Mesenchymal stem cell (in vitro differentiated cells and primary cell): ENCODE measurements around the gene SNX22.

Experiments used
- DNase-seq: peaks from one replicate; pipeline ENCODE4 v3.0.0-alpha.2; 2013
- H2AFZ ChIP-seq: one replicate; pipeline ENCODE4 v1.6.1; 2013; ENCODE audit warnings: low read depth, mild to moderate bottlenecking, control low read depth, inconsistent platforms, low read length, moderate library complexity
- H2AK5ac ChIP-seq: 2 replicates; pipeline ENCODE4 v1.6.1; 2013; ENCODE audit warnings: low read length, moderate library complexity, mild to moderate bottlenecking, inconsistent platforms; ENCODE audit not compliant: severe bottlenecking
- H2BK120ac ChIP-seq: one replicate; pipeline ENCODE4 v1.6.1; 2013; ENCODE audit warnings: low read depth, mild to moderate bottlenecking, inconsistent platforms, low read length, moderate library complexity
- H2BK12ac ChIP-seq, 2 experiments: one replicate each; pipeline ENCODE4 v1.6.1; 2013; ENCODE audit warnings: inconsistent platforms in 2 of 2, low read length in 2 of 2, mild to moderate bottlenecking in 2 of 2, moderate library complexity in 2 of 2, control low read depth in 1 of 2
- H2BK15ac ChIP-seq: one replicate; pipeline ENCODE4 v1.6.1; 2013; ENCODE audit warnings: mild to moderate bottlenecking, low read depth, inconsistent platforms; ENCODE audit not compliant: poor library complexity, severe bottlenecking
- H2BK5ac ChIP-seq: 2 replicates; pipeline ENCODE4 v1.6.1; 2013; ENCODE audit warnings: low read depth, mild to moderate bottlenecking, low read length, control low read depth, inconsistent platforms; ENCODE audit not compliant: poor library complexity, severe bottlenecking
- H3K14ac ChIP-seq, 2 experiments: one replicate each; pipeline ENCODE4 v1.6.1; 2013; ENCODE audit warnings: inconsistent platforms in 2 of 2, low read length in 2 of 2, control low read depth in 1 of 2, mild to moderate bottlenecking in 1 of 2, moderate library complexity in 1 of 2
- H3K18ac ChIP-seq, 2 experiments: one replicate each; pipeline ENCODE4 v1.6.1; 2013; ENCODE audit warnings: inconsistent platforms in 2 of 2, low read length in 2 of 2, control low read depth in 1 of 2, low read depth in 1 of 2, mild to moderate bottlenecking in 1 of 2
- H3K23ac ChIP-seq, 2 experiments: one replicate each; pipeline ENCODE4 v1.6.1; 2013; ENCODE audit warnings: inconsistent platforms in 2 of 2, low read length in 2 of 2, mild to moderate bottlenecking in 2 of 2, moderate library complexity in 2 of 2, control low read depth in 1 of 2
- H3K27ac ChIP-seq: 2 replicates; pipeline ENCODE4 v1.5.1; 2013; ENCODE audit warnings: mild to moderate bottlenecking, moderate library complexity, low read length, control low read depth, inconsistent platforms; ENCODE audit not compliant: poor library complexity, severe bottlenecking
- H3K27me3 ChIP-seq, 2 experiments: 2 replicates each; pipeline versions ENCODE4 v1.6.1 to v1.7.0; 2013; ENCODE audit warnings: low read length in 2 of 2, mild to moderate bottlenecking in 2 of 2, moderate library complexity in 2 of 2, control low read depth in 1 of 2, inconsistent platforms in 1 of 2; ENCODE audit not compliant: control insufficient read depth in 1 of 2, insufficient read depth in 1 of 2
- H3K36me3 ChIP-seq, 2 experiments: 2 replicates each; pipeline versions ENCODE4 v1.6.1 to v1.7.0; 2013; ENCODE audit warnings: low read length in 2 of 2, control low read depth in 1 of 2, inconsistent platforms in 1 of 2, low read depth in 1 of 2, mild to moderate bottlenecking in 1 of 2; ENCODE audit not compliant: insufficient read depth in 2 of 2, control insufficient read depth in 1 of 2
- H3K4ac ChIP-seq, 2 experiments: one replicate each; pipeline ENCODE4 v1.6.1; 2013; ENCODE audit warnings: inconsistent platforms in 2 of 2, low read length in 2 of 2, mild to moderate bottlenecking in 2 of 2, moderate library complexity in 2 of 2, control low read depth in 1 of 2, low read depth in 1 of 2
- H3K4me1 ChIP-seq: 2 replicates; pipeline ENCODE4 v1.6.1; 2013; ENCODE audit warnings: low read depth, low read length, control low read depth; ENCODE audit not compliant: control insufficient read depth, insufficient read depth
- H3K4me2 ChIP-seq: 2 replicates; pipeline ENCODE4 v1.6.1; 2013; ENCODE audit warnings: low read length, mild to moderate bottlenecking, inconsistent platforms; ENCODE audit not compliant: poor library complexity, severe bottlenecking
- H3K4me3 ChIP-seq, 2 experiments: 2 replicates each; pipeline versions ENCODE4 v1.5.1 to v1.7.0; 2013; ENCODE audit warnings: low read length in 2 of 2, mild to moderate bottlenecking in 2 of 2, control low read depth in 1 of 2, low read depth in 1 of 2; ENCODE audit not compliant: insufficient read depth in 1 of 2
- H3K79me1 ChIP-seq: replicated peaks from 2 replicates; pipeline ENCODE4 v1.6.1; 2013; ENCODE audit warnings: mild to moderate bottlenecking, control low read depth, low read length, inconsistent platforms; ENCODE audit not compliant: poor library complexity, severe bottlenecking
- H3K9ac ChIP-seq: 2 replicates; pipeline ENCODE4 v1.7.0; 2013; ENCODE audit warnings: mild to moderate bottlenecking, low read length, moderate library complexity
- H3K9me3 ChIP-seq: 2 replicates; pipeline ENCODE4 v1.7.0; 2013; ENCODE audit warnings: mild to moderate bottlenecking, low read length; ENCODE audit not compliant: control insufficient read depth
- H4K8ac ChIP-seq: one replicate; pipeline ENCODE4 v1.6.1; 2013; ENCODE audit warnings: inconsistent platforms, mild to moderate bottlenecking, low read length, moderate library complexity
- H4K91ac ChIP-seq: one replicate; pipeline ENCODE4 v1.6.1; 2013; ENCODE audit warnings: mild to moderate bottlenecking, low read length, inconsistent platforms
- WGBS: methylation state at CpG from one replicate; pipeline ENCODE4 v1.1.7; 2013; ENCODE audit warnings: mixed read lengths; 5-methylcytosine and 5-hydroxymethylcytosine counted together

SNX22 gene

GRCh38 chr15:64187396-64188191 is 36.1 kb downstream of the SNX22 start:
- Histone ChIP-seq H3K36me3 (peaks cover 11 to 54% of the 10 kb centered on the region in 2 experiments), H3K4me3 (no peak overlapping the region), H3K9me3 (no peaks in the 10 kb centered on the region), H3K27me3 (no peaks in the 10 kb centered on the region), H2AK5ac (no peak overlapping the region), H2BK15ac (no peak overlapping the region), H3K4ac (no peak overlapping the region), H3K4me2 (no peak overlapping the region), H3K9ac (no peak overlapping the region), H3K14ac (no peak overlapping the region), H3K18ac (no peak overlapping the region), H4K8ac (no peak overlapping the region), H3K79me1 (peaks cover 5% of the 10 kb centered on the region), H3K27ac (no peak overlapping the region), H2AFZ (no peak overlapping the region), H2BK120ac (no peak overlapping the region), H3K23ac (no peak overlapping the region), H2BK12ac (no peak overlapping the region), H3K4me1 (no peaks in the 10 kb centered on the region), H4K91ac (no peak overlapping the region), H2BK5ac (no peak overlapping the region)
- WGBS, result 100% methylated on average over 2 of the region's 2 CpGs
- no peak for DNase-seq

GRCh38 chr15:64191971-64192830 is 40.7 kb downstream of the SNX22 start:
- Histone ChIP-seq H3K27me3 (no peaks in the 10 kb centered on the region), H3K18ac (no peak overlapping the region), H2AFZ (no peak overlapping the region), H2BK120ac (no peak overlapping the region), H4K8ac (no peak overlapping the region), H3K36me3 (peaks cover 6 to 57% of the 10 kb centered on the region in 2 experiments), H3K4me1 (no peaks in the 10 kb centered on the region), H3K4ac (no peak overlapping the region), H3K9me3 (no peaks in the 10 kb centered on the region), H2AK5ac (no peak overlapping the region), H3K4me2 (no peak overlapping the region), H3K23ac (no peak overlapping the region), H2BK12ac (no peak overlapping the region), H3K4me3 (no peak overlapping the region), H3K27ac (no peak overlapping the region), H4K91ac (no peak overlapping the region), H3K9ac (no peak overlapping the region), H2BK15ac (no peak overlapping the region), H2BK5ac (no peak overlapping the region), H3K79me1 (peaks cover 6% of the 10 kb centered on the region), H3K14ac (no peak overlapping the region)
- no peak for DNase-seq
- WGBS, result 96% methylated on average over 4 of the region's 5 CpGs

GRCh38 chr15:64193971-64194370 is 42.4 kb downstream of the SNX22 start:
- Histone ChIP-seq H3K4me2 (no peak overlapping the region), H3K9ac (no peak overlapping the region), H2BK15ac (no peak overlapping the region), H2AFZ (no peak overlapping the region), H4K8ac (no peak overlapping the region), H3K4ac (no peak overlapping the region), H4K91ac (no peak overlapping the region), H2BK5ac (no peak overlapping the region), H3K27ac (no peak overlapping the region), H3K27me3 (no peaks in the 10 kb centered on the region), H3K18ac (no peak overlapping the region), H3K23ac (no peak overlapping the region), H3K36me3 (peaks cover 3 to 43% of the 10 kb centered on the region in 2 experiments), H2AK5ac (no peak overlapping the region), H3K4me1 (peaks cover 3% of the 10 kb centered on the region), H3K4me3 (no peak overlapping the region), H2BK120ac (no peak overlapping the region), H3K79me1 (peaks cover 4% of the 10 kb centered on the region), H2BK12ac (no peak overlapping the region), H3K9me3 (no peaks in the 10 kb centered on the region), H3K14ac (no peak overlapping the region)
- DNase-seq, result no peak
- WGBS, result 93% methylated on average over 4 of the region's 6 CpGs

GRCh38 chr15:64197425-64197824 is 45.9 kb downstream of the SNX22 start:
- peaks cover 6% of the 10 kb centered on the region for H3K4me1 ChIP-seq
- no peak overlapping the region for H2BK5ac ChIP-seq
- no peak for DNase-seq
- no peaks in the 10 kb centered on the region for H3K27me3 ChIP-seq
- no peak overlapping the region for H2AFZ ChIP-seq
- no peak overlapping the region for H2AK5ac ChIP-seq
- no peak overlapping the region for H3K14ac ChIP-seq
- H3K9me3 ChIP-seq, result no peaks in the 10 kb centered on the region
- no peak overlapping the region for H3K18ac ChIP-seq
- H2BK120ac ChIP-seq, result no peak overlapping the region
- peak overlapping the region; percentile 7 for H3K27ac ChIP-seq
- no peak overlapping the region for H3K23ac ChIP-seq
- no peak overlapping the region for H3K9ac ChIP-seq
- H3K4me2 ChIP-seq, result no peak overlapping the region
- no peak overlapping the region for H3K4ac ChIP-seq
- 100% methylated on average over 1 of the region's 1 CpG for WGBS
- peaks cover 4% of the 10 kb centered on the region for H3K79me1 ChIP-seq
- no peak overlapping the region for H4K91ac ChIP-seq
- H2BK15ac ChIP-seq, result no peak overlapping the region
- H2BK12ac ChIP-seq, result no peak overlapping the region
- no peak overlapping the region for H4K8ac ChIP-seq
- peaks cover 3 to 49% of the 10 kb centered on the region in 2 experiments for H3K36me3 ChIP-seq
- no peak overlapping the region for H3K4me3 ChIP-seq
